Measurements from ENCODE around the gene TRHDE.

Gene TRHDE

DNA sequence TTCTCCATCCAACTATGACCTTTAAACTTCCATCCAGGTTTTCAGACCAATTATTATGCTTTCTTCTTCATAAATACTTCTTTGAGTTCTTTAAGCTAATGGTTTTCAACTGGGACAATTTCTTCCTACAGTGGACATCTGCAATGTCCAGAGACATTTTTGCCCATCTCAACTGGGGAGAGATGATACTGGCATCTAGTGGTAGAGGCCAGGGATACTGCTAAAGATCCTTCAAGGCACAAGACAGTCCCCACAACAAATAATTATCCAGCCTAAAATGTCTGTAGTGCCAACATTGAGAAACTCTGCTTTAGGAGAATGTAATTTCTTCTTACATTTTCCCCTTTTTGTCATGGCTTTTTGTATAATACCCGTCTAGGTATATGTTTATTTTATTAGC lies 10.6 kb downstream of the TRHDE start:
- peak; percentile 31 for DNase-seq (ENCODE audit: low read depth)
- peak; percentile 62 for TF ChIP-seq CTCF (conservative IDR thresholded peaks at IDR 0.05; ENCODE audit: low read length)
- H3K4me3 ChIP-seq (ENCODE audit: low read length) = no peak overlapping the region

DNA sequence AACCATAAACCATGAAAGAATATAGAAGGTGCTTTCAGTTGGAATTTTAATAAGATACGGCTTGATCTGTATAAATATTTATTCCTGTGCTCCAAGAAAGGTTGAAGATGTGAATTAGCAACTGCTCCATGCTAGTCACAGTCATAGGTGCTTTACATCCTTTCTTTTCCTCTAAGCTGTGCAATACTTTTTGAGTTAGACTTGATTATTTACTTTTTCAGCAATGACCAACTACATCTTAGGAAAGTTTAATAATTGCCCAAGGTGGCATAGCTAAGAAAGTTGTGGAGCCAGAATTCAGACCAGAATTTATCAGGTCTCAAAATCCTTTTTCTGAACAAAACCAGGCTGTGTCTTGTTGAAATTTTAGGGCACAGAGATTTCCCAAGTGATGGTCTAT lies 13.7 kb downstream of the TRHDE start:
- no peak overlapping the region for H3K4me3 ChIP-seq (ENCODE audit: low read length)
- TF ChIP-seq CTCF (conservative IDR thresholded peaks at IDR 0.05; ENCODE audit: low read length) = no peak
- no peak for DNase-seq (ENCODE audit: low read depth)

GRCh38 chr12:72286526-72286925 lies 14.4 kb downstream of the TRHDE start:
- no peak for DNase-seq (ENCODE audit: low read depth)
- no peak for TF ChIP-seq CTCF (conservative IDR thresholded peaks at IDR 0.05; ENCODE audit: low read length)
- no peak overlapping the region for H3K4me3 ChIP-seq (ENCODE audit: low read length)

- no peak overlapping the region for H3K4me3 ChIP-seq (ENCODE audit: low read length)
- no peak for TF ChIP-seq CTCF (conservative IDR thresholded peaks at IDR 0.05; ENCODE audit: low read length)
- no peak for DNase-seq (ENCODE audit: low read depth)
Observed at GRCh38 chr12:72288436-72288835, 16.3 kb downstream of the TRHDE start.

- no peak for DNase-seq (ENCODE audit: low read depth)
- TF ChIP-seq CTCF (conservative IDR thresholded peaks at IDR 0.05; ENCODE audit: low read length) = no peak
- H3K4me3 ChIP-seq (ENCODE audit: low read length) = no peak overlapping the region
Observed at GRCh38 chr12:72288911-72289310, 16.7 kb downstream of the TRHDE start.

GRCh38 chr12:72289633-72290032 lies 17.5 kb downstream of the TRHDE start:
- no peak for TF ChIP-seq CTCF (conservative IDR thresholded peaks at IDR 0.05; ENCODE audit: low read length)
- no peak for DNase-seq (ENCODE audit: low read depth)
- H3K4me3 ChIP-seq (ENCODE audit: low read length) = no peak overlapping the region

DNA sequence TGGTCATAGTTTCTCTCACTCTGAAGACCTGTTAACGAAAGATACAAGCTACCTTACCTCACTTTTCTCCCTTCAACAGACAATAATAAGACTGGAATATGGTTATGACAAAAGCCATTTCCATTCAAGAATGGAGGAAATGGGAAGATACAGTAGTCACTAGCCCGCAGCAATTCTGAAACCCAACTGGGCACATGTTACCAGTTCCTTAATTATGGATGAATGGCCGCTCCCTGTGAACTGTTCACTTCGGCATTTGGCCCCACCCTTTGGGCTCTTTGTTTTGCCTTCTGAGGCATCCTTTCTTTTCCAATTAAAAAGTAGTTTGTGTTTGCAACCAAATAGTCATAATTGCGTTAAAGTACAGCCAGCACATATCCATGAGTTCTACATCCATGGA lies 19.0 kb downstream of the TRHDE start:
- no peak for TF ChIP-seq CTCF (conservative IDR thresholded peaks at IDR 0.05; ENCODE audit: low read length)
- DNase-seq (ENCODE audit: low read depth) = no peak
- no peak overlapping the region for H3K4me3 ChIP-seq (ENCODE audit: low read length)
